ENCODE data around the gene IQCK.

- TF ChIP-seq, protein P1, sequence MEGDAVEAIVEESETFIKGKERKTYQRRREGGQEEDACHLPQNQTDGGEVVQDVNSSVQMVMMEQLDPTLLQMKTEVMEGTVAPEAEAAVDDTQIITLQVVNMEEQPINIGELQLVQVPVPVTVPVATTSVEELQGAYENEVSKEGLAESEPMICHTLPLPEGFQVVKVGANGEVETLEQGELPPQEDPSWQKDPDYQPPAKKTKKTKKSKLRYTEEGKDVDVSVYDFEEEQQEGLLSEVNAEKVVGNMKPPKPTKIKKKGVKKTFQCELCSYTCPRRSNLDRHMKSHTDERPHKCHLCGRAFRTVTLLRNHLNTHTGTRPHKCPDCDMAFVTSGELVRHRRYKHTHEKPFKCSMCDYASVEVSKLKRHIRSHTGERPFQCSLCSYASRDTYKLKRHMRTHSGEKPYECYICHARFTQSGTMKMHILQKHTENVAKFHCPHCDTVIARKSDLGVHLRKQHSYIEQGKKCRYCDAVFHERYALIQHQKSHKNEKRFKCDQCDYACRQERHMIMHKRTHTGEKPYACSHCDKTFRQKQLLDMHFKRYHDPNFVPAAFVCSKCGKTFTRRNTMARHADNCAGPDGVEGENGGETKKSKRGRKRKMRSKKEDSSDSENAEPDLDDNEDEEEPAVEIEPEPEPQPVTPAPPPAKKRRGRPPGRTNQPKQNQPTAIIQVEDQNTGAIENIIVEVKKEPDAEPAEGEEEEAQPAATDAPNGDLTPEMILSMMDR (IDR thresholded peaks at IDR 0.05) = no peak
- TF ChIP-seq POLR2A (IDR thresholded peaks at IDR 0.05) = no peak
Observed at GRCh38 chr16:19689342-19689741, 28.7 kb upstream of the IQCK start.
